Measurements from ENCODE around the gene NEK9. TPM values are rescaled to one million over a fixed set of nuclear protein-coding genes. Genes with fewer than 3 reads are reported as not detected.
A peak's percentile ranks its signal among the peaks of the same experiment; 100 is the strongest.
"Not testable (repeated sequence)": the region's sequence is repeated elsewhere in the genome, so short reads cannot be mapped to it uniquely, and the experiment has no call there.

Gene NEK9
- total RNA-seq, 1 donor from 2014 or later = 109 TPM

- ATAC-seq (ENCODE audit: poor library complexity); intact Hi-C loops (cut with DNase I); DNase-seq: not testable (repeated sequence)
Measured at GRCh38 chr14:75150637-75151036, 23.8 kb upstream of the NEK9 start.

DNA sequence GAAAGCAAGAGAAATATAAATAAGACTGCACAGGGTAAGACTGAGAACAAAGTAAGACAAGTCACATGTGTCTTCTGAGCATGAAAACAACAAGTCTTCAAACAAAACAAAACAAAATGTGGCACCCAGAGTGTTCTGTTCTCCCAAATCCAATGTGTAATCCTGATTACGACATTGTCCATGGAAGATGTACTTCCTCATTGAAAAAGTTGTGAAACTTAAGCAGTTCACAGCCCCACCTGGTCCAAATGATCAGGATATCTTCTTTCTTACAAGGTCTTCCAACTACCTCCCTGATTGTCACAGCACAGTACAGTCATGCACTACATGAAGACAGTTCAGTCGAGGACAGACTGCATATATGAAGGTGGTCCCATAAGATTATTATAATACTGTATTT is 23.3 kb upstream of the NEK9 start:
- no peak for ATAC-seq (ENCODE audit: poor library complexity)
- DNase-seq = no peak
- intact Hi-C loops (cut with DNase I) = no loop called here

GRCh38 chr14:75147423-75148071 is 20.7 kb upstream of the NEK9 start:
- intact Hi-C loops (cut with DNase I) = no loop called here
- DNase-seq = peak; percentile 74
- ATAC-seq (ENCODE audit: poor library complexity) = peak; percentile 85

GRCh38 chr14:75144944-75145343 is 18.1 kb upstream of the NEK9 start:
- DNase-seq (no peak), ATAC-seq (ENCODE audit: poor library complexity) (peak; percentile 13)

GRCh38 chr14:75143761-75144527 is 17.1 kb upstream of the NEK9 start:
- DNase-seq (no peak), ATAC-seq (ENCODE audit: poor library complexity) (no peak)
- intact Hi-C loops (cut with DNase I) = no loop called here

More at GRCh38 chr14:75144944-75145343, 18.1 kb upstream of the NEK9 start:
- intact Hi-C loops (cut with DNase I) = no loop called here

DNA sequence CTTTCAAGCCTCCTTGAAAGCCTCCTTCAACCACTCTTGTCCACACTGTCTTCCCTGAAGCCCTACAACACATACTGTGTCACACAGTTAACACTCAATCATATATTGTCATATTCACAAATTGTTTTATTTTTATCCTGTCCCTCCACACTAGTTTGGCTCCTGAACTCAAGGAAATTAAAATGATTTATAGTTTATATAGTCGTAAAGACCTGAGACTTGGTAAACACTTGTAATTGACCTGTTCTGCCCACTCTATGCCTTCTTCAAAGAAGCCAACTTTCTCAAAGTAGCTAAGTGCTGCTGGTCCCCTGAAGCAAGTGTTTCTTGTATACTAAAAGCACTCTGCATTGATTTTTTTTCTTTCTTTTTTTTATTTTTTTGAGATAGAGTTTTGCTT is 15.6 kb upstream of the NEK9 start:
- DNase-seq (no peak), ATAC-seq (ENCODE audit: poor library complexity) (no peak)
- intact Hi-C loops (cut with DNase I) = no loop called here

- intact Hi-C loops (cut with DNase I) = no loop called here
- DNase-seq (no peak), ATAC-seq (ENCODE audit: poor library complexity) (no peak)
Measured at GRCh38 chr14:75141967-75142366, 15.1 kb upstream of the NEK9 start.

GRCh38 chr14:75141062-75141461 is 14.2 kb upstream of the NEK9 start:
- intact Hi-C loops (cut with DNase I) = no loop called here
- ATAC-seq (ENCODE audit: poor library complexity) (no peak), DNase-seq (no peak)

DNA sequence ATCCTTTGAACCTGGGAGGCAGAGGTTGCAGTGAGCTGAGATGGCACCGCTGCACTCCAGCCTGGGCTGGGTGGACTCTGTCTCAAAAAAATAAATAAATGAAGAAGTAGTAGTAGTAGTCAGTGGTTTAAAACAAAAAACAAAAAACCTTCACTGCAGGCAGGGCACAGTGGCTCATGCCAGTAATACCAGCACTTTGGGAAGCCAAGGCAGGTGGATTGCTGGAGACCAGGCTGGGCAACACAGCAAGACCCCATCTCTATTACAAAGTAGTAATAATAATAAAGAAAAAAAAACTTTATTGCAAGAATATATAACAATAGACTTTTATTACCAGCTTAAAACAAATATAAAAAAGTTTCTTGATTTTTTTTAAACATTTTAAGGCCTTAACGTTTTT is 13.8 kb upstream of the NEK9 start:
- ATAC-seq (ENCODE audit: poor library complexity) = no peak
- DNase-seq = no peak
- intact Hi-C loops (cut with DNase I) = no loop called here

DNA sequence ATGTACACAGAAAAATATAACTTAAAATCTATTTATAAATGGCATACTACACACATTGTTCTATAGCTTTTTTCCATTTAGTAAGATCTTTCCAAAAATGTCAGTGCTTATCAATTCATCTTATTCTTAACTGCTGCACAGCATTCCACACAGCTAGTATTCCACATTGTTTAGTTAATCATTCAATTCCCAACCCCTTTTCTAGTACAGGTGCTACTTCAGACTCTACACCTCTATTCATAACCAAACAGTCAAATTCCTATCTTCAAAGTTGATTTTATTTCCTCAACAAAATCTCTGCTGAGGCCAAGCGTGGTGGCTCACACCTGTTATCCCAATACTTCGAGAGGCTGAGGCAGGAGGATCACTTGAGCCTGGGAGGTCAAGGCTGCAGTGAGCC is 12.3 kb upstream of the NEK9 start:
- no peak for ATAC-seq (ENCODE audit: poor library complexity)
- DNase-seq = no peak
- intact Hi-C loops (cut with DNase I) = no loop called here

DNA sequence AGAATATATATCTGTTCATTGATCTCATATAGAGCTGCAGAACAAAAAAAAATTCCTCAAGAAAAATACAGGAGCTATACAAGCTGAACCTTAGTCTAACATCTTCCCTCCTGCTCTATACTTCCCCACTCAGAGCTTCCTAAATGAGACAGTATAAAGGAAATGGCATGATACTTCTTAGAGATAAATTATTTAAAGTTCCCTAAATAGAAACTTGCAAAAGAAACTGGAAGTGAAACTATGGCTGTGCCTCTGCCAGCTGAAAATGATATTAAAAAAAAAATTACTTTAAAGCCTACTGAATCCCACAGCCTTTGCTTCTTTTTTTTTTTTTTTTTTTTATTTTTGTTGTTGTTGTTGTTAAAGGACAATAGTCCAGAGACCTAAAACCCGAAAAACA is 11.6 kb upstream of the NEK9 start:
- ATAC-seq (ENCODE audit: poor library complexity) = peak; percentile 17
- DNase-seq = no peak
- intact Hi-C loops (cut with DNase I) = no loop called here

DNA sequence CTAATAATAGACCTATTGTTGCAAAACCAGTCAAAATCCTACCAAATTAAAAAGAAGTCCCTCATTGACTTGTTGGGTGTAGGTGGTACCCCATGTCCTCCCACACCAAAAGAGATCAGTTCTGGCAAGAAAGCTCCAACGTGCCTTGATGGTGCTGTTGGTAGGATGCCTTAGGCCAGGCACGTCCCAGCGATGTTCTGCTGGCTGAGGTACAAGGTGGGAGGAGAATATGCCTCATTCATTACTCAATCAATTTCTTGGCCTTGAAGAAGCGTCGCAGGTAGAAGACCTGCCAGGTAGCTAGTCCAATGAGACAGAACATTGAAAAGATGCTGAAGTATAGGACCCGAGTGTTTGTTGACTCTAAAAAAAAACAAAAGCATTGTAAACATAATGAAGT is 7.8 kb upstream of the NEK9 start:
- no peak for DNase-seq
- ATAC-seq (ENCODE audit: poor library complexity) = no peak
- intact Hi-C loops (cut with DNase I) = no loop called here

DNA sequence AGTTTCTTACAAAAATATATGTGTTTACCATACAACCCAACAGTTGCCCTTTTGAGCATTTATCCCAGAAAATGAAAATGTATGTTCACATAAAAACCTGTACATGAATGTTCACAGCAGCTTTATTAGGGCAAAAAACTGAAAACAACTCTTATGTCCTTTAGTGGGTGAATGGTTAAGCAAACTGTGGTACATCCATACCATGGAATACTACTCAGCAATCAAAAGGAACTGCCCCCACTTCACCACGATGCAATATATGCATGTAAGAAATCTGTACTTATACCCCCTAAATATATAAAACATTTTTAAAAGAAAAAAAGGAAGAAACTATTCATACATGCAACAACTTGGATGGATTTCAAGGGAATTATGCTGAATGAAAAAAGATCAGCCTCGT is 6.7 kb upstream of the NEK9 start:
- no peak for ATAC-seq (ENCODE audit: poor library complexity)
- intact Hi-C loops (cut with DNase I) = no loop called here
- DNase-seq = no peak

- DNase-seq (no peak), ATAC-seq (ENCODE audit: poor library complexity) (peak; percentile 80)
- intact Hi-C loops (cut with DNase I) = no loop called here
Measured at GRCh38 chr14:75132382-75133086, 5.7 kb upstream of the NEK9 start.

GRCh38 chr14:75128596-75128990 is 1.7 kb upstream of the NEK9 start:
- DNase-seq = no peak
- ATAC-seq (ENCODE audit: poor library complexity) = no peak
- intact Hi-C loops (cut with DNase I) = loop anchor here (5.0 kb wide), 1 partner anchor 359 kb away; no protein-coding TSS in a partner anchor

DNA sequence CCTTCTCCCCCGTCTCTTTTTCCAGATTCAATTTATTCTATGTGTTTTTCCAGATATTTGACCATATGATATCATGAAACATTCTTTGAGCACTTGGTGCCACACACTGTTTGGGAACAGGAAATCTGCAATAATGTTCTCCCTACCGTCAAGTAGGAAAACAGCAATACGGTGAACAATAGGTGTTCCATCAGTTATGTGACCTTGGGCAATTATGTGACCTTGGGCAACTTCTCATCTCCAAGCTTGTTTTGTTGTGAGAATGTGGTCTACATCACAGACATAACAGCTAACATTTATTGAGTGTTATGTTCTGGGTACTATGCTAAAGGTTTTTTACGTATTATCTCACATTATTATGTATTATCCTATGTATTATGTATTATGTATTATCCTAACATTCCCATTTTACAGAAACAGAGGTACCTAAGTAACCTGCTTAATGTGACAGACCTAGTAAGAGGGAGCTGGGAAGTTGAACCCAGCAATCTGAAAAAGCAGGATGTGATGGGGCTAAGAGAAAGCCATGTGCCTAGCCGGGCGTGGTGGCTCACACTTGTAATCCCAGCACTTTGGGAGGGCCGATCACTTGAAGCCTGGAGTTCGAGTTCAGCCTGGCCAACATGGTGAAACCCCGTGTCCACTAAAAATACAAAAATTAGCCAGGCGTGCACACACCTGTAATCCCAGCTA is 1.2 kb upstream of the NEK9 start:
- ATAC-seq (ENCODE audit: poor library complexity) = no peak
- DNase-seq = no peak
- intact Hi-C loops (cut with DNase I) = loop anchor here (5.0 kb wide), 1 partner anchor 359 kb away; no protein-coding TSS in a partner anchor

DNA sequence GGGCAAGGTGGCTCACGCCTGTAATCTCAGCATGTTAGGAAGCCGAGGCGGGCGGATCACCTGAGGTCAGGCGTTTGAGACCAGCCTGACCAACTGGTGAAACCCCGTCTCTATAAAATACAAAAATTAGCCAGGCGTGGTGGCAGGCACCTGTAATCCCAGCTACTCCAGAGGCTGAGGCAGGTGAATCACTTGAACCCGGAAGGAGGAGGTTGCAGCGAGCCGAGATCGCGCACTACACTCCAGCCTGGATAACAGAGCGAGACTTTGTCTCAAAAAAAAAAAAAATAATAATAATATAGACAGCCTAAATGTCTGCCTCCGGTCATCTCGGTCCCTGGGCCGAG is 599 bp upstream of the NEK9 start:
- not testable (repeated sequence) for DNase-seq; ATAC-seq (ENCODE audit: poor library complexity)
- intact Hi-C loops (cut with DNase I) = loop anchor here (5.0 kb wide), 1 partner anchor 360 kb away; no protein-coding TSS in a partner anchor

DNA sequence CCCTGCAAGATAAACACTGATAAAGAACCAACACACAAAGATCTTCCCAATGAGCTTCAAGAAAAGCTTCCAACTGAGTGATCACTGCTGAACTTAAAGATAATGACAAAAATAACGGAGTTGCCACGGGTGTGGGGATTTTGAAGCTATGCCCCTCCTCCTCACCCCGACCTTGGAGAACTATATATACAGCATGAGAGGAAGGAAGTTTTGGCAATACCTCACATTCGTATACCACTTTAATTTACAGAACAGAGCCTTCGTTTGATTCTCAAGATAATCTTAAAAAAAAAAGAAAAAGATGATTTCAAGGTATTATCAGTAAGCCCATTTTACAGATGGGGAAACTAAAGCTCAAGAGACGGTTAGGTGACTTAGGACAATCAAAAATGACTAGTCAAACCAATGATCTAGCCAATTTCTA is 715 bp downstream of the NEK9 start:
- no peak for ATAC-seq (ENCODE audit: poor library complexity)
- DNase-seq = no peak
- intact Hi-C loops (cut with DNase I) = loop anchor here (5.0 kb wide), 1 partner anchor 361 kb away; no protein-coding TSS in a partner anchor

DNA sequence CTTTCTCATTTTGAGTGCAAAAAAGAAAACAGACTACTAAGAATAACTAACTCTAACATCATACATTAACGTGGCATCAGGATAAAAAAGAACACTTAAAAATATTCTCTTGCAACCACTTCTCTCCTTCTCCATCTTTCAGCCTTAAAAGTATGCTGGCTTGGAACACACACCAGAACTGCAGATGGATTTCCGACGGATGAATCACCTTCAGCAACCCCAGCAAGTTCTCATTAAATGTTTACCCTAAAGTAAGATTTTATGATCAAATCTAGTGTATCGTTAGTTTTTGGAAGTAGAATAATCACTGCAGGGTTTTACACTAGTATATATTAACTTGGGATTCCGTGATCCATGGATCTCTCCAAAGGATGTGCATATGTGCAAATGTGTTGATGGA is 1.2 kb downstream of the NEK9 start:
- intact Hi-C loops (cut with DNase I) = loop anchor here (5.0 kb wide), 1 partner anchor 362 kb away; no protein-coding TSS in a partner anchor
- no peak for ATAC-seq (ENCODE audit: poor library complexity)

More for the DNA sequence above, 1.2 kb downstream of the NEK9 start:
- DNase-seq = no peak
